Measurements from ENCODE around the gene GDPD5.

GDPD5 gene

GRCh38 chr11:75560644-75561043 is 34.9 kb upstream of the GDPD5 start:
- no peak overlapping the region for H3K4me3 ChIP-seq (ENCODE audit: low read depth, low read length, poor library complexity, severe bottlenecking)
- no peak overlapping the region for H3K4me2 ChIP-seq (ENCODE audit: low read length)

GRCh38 chr11:75558939-75559843 is 33.5 kb upstream of the GDPD5 start:
- no peaks in the 10 kb centered on the region for H3K79me2 ChIP-seq (ENCODE audit: insufficient read depth, low read length)
- no peaks in the 10 kb centered on the region for H3K9me2 ChIP-seq (ENCODE audit: low read depth, low read length)
- peaks cover 6% of the 10 kb centered on the region for H3K4me1 ChIP-seq (ENCODE audit: insufficient read depth, low read length, severe bottlenecking)
- no peak overlapping the region for H3K9ac ChIP-seq (ENCODE audit: low read length)
- no peaks in the 10 kb centered on the region for H3F3A ChIP-seq (ENCODE audit: insufficient read depth, low read length)
- H3K4me2 ChIP-seq (ENCODE audit: low read length): no peak overlapping the region
- H2AFZ ChIP-seq (ENCODE audit: low read length): no peak overlapping the region
- no peak overlapping the region for H3K4me3 ChIP-seq (ENCODE audit: low read depth, low read length, poor library complexity, severe bottlenecking)
- TF ChIP-seq EZH2 (IDR thresholded peaks at IDR 0.05; ENCODE audit: borderline replicate concordance, low read length) (no peak), CTCF (IDR thresholded peaks at IDR 0.05; ENCODE audit: low read length) (no peak)
- no peaks in the 10 kb centered on the region; the same call in none of the 2 replicates for H3K27me3 ChIP-seq (ENCODE audit: insufficient read depth, low read length)
- no peaks in the 10 kb centered on the region for H3K36me3 ChIP-seq (ENCODE audit: insufficient read depth, low read length)
- H4K20me1 ChIP-seq (ENCODE audit: insufficient read depth, low read length): no peaks in the 10 kb centered on the region
- H3K9me3 ChIP-seq (ENCODE audit: low read length): no peaks in the 10 kb centered on the region
- no peak overlapping the region for H3K27ac ChIP-seq (ENCODE audit: low read depth, low read length, poor library complexity, severe bottlenecking)

More at GRCh38 chr11:75560644-75561043, 34.9 kb upstream of the GDPD5 start:
- H3K27me3 ChIP-seq (ENCODE audit: insufficient read depth, low read length): no peaks in the 10 kb centered on the region; the same call in none of the 2 replicates
- no peaks in the 10 kb centered on the region for H4K20me1 ChIP-seq (ENCODE audit: insufficient read depth, low read length)
- no peak overlapping the region for H3K27ac ChIP-seq (ENCODE audit: low read depth, low read length, poor library complexity, severe bottlenecking)
- no peaks in the 10 kb centered on the region for H3K9me3 ChIP-seq (ENCODE audit: low read length)
- H3F3A ChIP-seq (ENCODE audit: insufficient read depth, low read length): no peaks in the 10 kb centered on the region
- H3K4me1 ChIP-seq (ENCODE audit: insufficient read depth, low read length, severe bottlenecking): peaks cover 6% of the 10 kb centered on the region
- H3K9me2 ChIP-seq (ENCODE audit: low read depth, low read length): no peaks in the 10 kb centered on the region
- no peak overlapping the region for H2AFZ ChIP-seq (ENCODE audit: low read length)
- no peaks in the 10 kb centered on the region for H3K79me2 ChIP-seq (ENCODE audit: insufficient read depth, low read length)
- H3K36me3 ChIP-seq (ENCODE audit: insufficient read depth, low read length): no peaks in the 10 kb centered on the region
- H3K9ac ChIP-seq (ENCODE audit: low read length): no peak overlapping the region
- TF ChIP-seq CTCF (IDR thresholded peaks at IDR 0.05; ENCODE audit: low read length) (no peak), EZH2 (IDR thresholded peaks at IDR 0.05; ENCODE audit: borderline replicate concordance, low read length) (no peak)

GRCh38 chr11:75557666-75558494 is 32.1 kb upstream of the GDPD5 start:
- H4K20me1 ChIP-seq (ENCODE audit: insufficient read depth, low read length): no peaks in the 10 kb centered on the region
- H3K27ac ChIP-seq (ENCODE audit: low read depth, low read length, poor library complexity, severe bottlenecking): no peak overlapping the region
- H3K9ac ChIP-seq (ENCODE audit: low read length): no peak overlapping the region
- H3F3A ChIP-seq (ENCODE audit: insufficient read depth, low read length): no peaks in the 10 kb centered on the region
- H3K9me3 ChIP-seq (ENCODE audit: low read length): no peaks in the 10 kb centered on the region
- H3K27me3 ChIP-seq (ENCODE audit: insufficient read depth, low read length): no peaks in the 10 kb centered on the region; the same call in none of the 2 replicates
- no peak for TF ChIP-seq EZH2 (IDR thresholded peaks at IDR 0.05; ENCODE audit: borderline replicate concordance, low read length)
- no peak for TF ChIP-seq CTCF (IDR thresholded peaks at IDR 0.05; ENCODE audit: low read length)
- no peaks in the 10 kb centered on the region for H3K36me3 ChIP-seq (ENCODE audit: insufficient read depth, low read length)
- no peak overlapping the region for H2AFZ ChIP-seq (ENCODE audit: low read length)
- H3K79me2 ChIP-seq (ENCODE audit: insufficient read depth, low read length): no peaks in the 10 kb centered on the region
- no peak overlapping the region for H3K4me3 ChIP-seq (ENCODE audit: low read depth, low read length, poor library complexity, severe bottlenecking)
- H3K9me2 ChIP-seq (ENCODE audit: low read depth, low read length): no peaks in the 10 kb centered on the region
- H3K4me2 ChIP-seq (ENCODE audit: low read length): no peak overlapping the region
- H3K4me1 ChIP-seq (ENCODE audit: insufficient read depth, low read length, severe bottlenecking): peaks cover 6% of the 10 kb centered on the region
